ENCODE measurements around the gene IRX4. TPM values are rescaled to one million over a fixed set of nuclear protein-coding genes. Genes with fewer than 3 reads are reported as not detected.

IRX4 gene
- total RNA-seq, 4 donors from 2014 or later = not detected

DNA sequence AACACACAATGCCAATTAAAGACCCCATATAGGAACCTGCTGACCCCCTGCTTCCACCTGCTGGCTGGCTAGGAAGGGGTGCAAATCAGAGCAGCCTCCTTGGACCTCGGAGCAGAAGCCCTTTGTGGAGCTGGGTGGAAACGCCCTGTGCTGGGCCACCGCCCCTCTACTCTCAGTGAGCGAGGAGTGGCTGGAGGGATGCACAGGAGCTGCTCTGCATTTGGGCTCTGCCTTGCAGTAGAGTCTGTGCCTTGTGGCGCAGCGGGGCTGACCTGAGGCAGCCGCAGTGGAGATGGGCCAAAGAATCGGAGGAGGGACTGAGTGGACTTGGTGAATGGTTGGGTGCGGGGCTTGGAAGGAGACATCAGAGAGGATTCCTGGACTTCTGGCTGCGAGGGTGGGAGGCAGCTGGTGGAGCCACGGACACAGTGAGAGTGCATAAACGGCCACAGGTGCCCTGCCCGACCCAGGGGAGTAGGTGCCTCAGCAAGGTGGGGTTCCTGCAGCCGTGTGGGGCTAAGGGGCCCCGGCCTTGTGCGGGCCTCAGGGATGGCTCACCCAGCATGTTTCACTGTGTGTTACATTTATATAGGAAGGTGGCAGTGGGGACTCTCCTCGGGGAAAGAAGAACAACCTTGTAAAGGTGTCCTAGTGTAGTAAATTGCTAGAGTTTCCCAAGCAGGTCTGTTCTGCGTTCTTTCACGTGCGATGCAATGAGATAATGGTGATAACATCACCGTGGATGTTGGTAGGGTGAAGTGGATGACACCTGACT, 14.1 kb upstream of the IRX4 start:
- DNase-seq (ENCODE audit: low spot score in 2 of 2) = no peak
- WGBS, 2 donors = 58 to 78% methylated on average over 20 to 21 of the region's 21 CpGs
- TF ChIP-seq, protein P1, sequence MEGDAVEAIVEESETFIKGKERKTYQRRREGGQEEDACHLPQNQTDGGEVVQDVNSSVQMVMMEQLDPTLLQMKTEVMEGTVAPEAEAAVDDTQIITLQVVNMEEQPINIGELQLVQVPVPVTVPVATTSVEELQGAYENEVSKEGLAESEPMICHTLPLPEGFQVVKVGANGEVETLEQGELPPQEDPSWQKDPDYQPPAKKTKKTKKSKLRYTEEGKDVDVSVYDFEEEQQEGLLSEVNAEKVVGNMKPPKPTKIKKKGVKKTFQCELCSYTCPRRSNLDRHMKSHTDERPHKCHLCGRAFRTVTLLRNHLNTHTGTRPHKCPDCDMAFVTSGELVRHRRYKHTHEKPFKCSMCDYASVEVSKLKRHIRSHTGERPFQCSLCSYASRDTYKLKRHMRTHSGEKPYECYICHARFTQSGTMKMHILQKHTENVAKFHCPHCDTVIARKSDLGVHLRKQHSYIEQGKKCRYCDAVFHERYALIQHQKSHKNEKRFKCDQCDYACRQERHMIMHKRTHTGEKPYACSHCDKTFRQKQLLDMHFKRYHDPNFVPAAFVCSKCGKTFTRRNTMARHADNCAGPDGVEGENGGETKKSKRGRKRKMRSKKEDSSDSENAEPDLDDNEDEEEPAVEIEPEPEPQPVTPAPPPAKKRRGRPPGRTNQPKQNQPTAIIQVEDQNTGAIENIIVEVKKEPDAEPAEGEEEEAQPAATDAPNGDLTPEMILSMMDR (IDR thresholded peaks at IDR 0.05) = no peak
- no peak for TF ChIP-seq POLR2A (IDR thresholded peaks at IDR 0.05)
- no peak for TF ChIP-seq EP300 (IDR thresholded peaks at IDR 0.05)
- H3K36me3 ChIP-seq = no peaks in the 10 kb centered on the region
- H3K4me1 ChIP-seq = no peaks in the 10 kb centered on the region
- H3K4me3 ChIP-seq = no peak overlapping the region
- H3K27me3 ChIP-seq = no peaks in the 10 kb centered on the region
- H3K9me3 ChIP-seq = no peaks in the 10 kb centered on the region
- H3K27ac ChIP-seq = no peak overlapping the region

DNA sequence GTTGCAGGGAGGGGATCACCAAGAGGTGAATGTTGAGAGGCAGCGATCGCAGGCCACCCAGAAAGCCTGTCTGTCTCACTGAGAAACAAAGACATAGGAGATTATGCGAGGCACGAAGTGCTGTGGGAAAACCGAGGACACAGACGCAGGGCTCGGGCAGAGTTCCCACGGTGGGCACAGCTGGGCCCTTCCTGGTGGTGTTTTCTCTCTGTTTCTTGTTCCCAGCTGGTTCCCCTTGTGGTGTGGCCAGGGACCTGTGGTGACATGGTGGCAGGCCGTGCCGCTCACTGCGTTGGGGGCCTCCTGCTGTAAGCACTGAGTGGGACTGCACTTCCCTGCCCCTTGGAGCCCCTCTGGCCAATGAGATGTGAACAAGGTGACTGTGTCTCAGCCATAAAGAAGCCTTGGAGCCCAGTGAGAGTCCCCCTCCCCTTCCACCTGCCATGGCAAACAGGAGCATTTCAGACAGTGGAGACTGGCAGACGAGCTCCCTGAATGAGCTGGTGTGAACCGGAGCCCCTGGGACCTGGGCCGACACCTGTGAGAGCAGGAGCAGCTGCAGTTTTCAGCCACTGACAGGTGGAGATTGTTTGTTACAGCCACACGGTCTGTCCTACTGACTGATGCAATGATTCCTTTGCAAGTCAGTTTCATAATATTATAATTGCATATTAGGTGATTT, 13.2 kb upstream of the IRX4 start:
- no peak overlapping the region for H3K27ac ChIP-seq
- no peaks in the 10 kb centered on the region for H3K27me3 ChIP-seq
- no peaks in the 10 kb centered on the region for H3K9me3 ChIP-seq
- H3K4me1 ChIP-seq = no peaks in the 10 kb centered on the region
- no peak for DNase-seq (ENCODE audit: low spot score in 2 of 2)
- 70 to 79% methylated on average over 15 of the region's 15 CpGs for WGBS, 2 donors
- H3K36me3 ChIP-seq = no peaks in the 10 kb centered on the region
- TF ChIP-seq EP300 (IDR thresholded peaks at IDR 0.05) = no peak
- TF ChIP-seq, protein P1 (IDR thresholded peaks at IDR 0.05) = no peak
- no peak overlapping the region for H3K4me3 ChIP-seq

DNA sequence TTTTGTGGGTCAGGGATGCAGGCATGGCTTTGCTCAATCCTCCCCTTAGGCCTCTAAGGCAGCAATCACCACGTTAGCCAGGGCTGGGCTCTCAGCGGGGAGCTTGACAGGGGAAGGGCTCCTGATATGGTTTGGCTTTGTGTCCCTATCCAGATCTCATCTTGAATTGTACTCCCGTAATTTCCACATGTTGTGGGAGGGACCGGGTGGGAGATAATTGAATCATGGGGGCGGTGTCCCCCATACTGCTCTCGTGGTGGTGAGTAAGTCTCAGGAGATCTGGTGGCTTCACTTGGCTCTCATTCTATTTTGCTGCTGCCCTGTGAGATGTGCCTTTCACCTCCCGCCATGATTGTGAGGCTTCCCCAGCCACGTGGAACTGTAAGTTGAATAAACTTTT, 11.5 kb upstream of the IRX4 start:
- H3K9me3 ChIP-seq = no peaks in the 10 kb centered on the region
- no peaks in the 10 kb centered on the region for H3K4me1 ChIP-seq
- no peak overlapping the region for H3K27ac ChIP-seq
- WGBS, 2 donors = 53 to 64% methylated on average over 8 of the region's 8 CpGs
- TF ChIP-seq, protein P1 (IDR thresholded peaks at IDR 0.05) = no peak
- TF ChIP-seq POLR2A (IDR thresholded peaks at IDR 0.05) (no peak), EP300 (IDR thresholded peaks at IDR 0.05) (no peak)
- no peak overlapping the region for H3K4me3 ChIP-seq
- DNase-seq (ENCODE audit: low spot score in 2 of 2) = no peak
- H3K36me3 ChIP-seq = no peaks in the 10 kb centered on the region
- H3K27me3 ChIP-seq = peaks cover 0 to 5% of the 10 kb centered on the region in 2 donors

DNA sequence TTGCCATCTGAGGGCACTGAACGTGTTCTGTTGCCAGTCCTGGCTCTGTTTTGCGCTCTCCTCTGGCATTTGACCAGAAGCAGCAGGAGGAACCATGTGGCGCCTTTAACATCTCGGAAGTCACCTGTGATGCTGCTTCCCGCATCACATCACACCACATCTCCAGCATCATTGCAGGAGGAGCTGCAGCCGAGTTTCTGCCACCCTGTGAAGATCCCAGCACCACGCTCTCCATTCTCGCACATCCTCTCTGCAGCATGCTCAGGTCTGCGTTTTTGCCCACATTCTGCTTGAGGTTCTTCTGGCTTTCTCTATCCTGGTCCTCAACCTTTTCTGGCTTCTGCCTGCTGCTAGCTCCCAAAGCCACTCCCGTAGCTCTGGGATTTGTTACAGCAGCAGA, 11.0 kb upstream of the IRX4 start:
- Histone ChIP-seq H3K27ac (no peak overlapping the region), H3K4me1 (no peaks in the 10 kb centered on the region), H3K27me3 (peaks cover 0 to 10% of the 10 kb centered on the region in 2 donors), H3K9me3 (no peaks in the 10 kb centered on the region), H3K4me3 (no peak overlapping the region), H3K36me3 (no peaks in the 10 kb centered on the region)
- 75 to 82% methylated on average over 10 of the region's 10 CpGs for WGBS, 2 donors
- TF ChIP-seq EP300 (IDR thresholded peaks at IDR 0.05) (no peak), POLR2A (IDR thresholded peaks at IDR 0.05) (no peak)
- TF ChIP-seq, protein P1 (IDR thresholded peaks at IDR 0.05) = no peak
- DNase-seq (ENCODE audit: low spot score in 2 of 2) = no peak

All from tibial nerve (tissue), 4 donors.